Measurements from ENCODE around the gene IL4I1. TPM values are rescaled to one million over a fixed set of nuclear protein-coding genes. Genes with fewer than 3 reads are reported as not detected.

Gene IL4I1
- total RNA-seq, 1 experiment from 2014 or later, result 0.61 TPM

DNA sequence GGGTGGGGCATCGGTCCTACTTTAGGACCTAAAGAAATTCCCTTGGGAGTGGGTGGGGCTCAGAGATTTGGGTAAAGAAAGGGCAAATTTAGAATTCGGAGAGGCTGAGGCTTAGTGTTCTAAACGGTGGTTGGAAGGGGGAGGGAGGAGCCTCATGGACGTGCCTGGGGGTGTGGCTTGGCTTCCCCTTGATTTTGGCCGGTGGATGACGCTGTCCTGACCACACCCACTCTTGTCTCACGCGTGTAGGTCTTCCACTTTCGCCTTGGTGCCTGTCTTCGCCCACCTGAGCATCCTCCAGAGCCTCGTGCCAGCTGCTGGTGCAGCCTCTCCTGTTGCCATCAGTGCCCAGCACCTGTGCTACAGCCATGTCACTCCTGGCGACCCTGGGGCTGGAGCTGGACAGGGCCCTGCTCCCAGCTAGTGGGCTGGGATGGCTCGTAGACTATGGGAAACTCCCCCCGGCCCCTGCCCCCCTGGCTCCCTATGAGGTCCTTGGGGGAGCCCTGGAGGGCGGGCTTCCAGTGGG, 33.9 kb upstream of the IL4I1 start:
- Mint-ChIP-seq H3K27ac (peak overlapping the region; percentile 97 to 100 (median 99)), H3K4me3 (peak overlapping the region; percentile 95 to 99), H3K27me3 (ENCODE audit: low read depth) (peaks cover 3% of the 10 kb centered on the region), H3K36me3 (ENCODE audit: insufficient read depth in 1 of 3, low read depth in 3 of 3) (peaks cover 28 to 50% (median 31%) of the 10 kb centered on the region in 3 experiments), H3K4me1 (peaks cover 15 to 29% of the 10 kb centered on the region in 2 experiments), H3K9me3 (peaks cover 0 to 4% of the 10 kb centered on the region in 2 experiments; a peak in 3 of 5 replicates)
- Histone ChIP-seq H3K79me1 (ENCODE audit: insufficient read depth, low read depth, low read length, poor library complexity, severe bottlenecking) (no peaks in the 10 kb centered on the region), H3K4ac (ENCODE audit: low read depth, low read length) (no peak overlapping the region), H3K4me2 (ENCODE audit: insufficient read depth, insufficient read length, low read length) (peak overlapping the region; percentile 82), H3T11ph (ENCODE audit: low read length) (no peak overlapping the region), H3K27ac (ENCODE audit: insufficient read length, low read depth, low read length) (no peak overlapping the region), H3K14ac (ENCODE audit: insufficient read depth, low read length) (0 out of 2 replicates have a peak overlapping the region, but pooled peaks have one; percentile 64), H3K9ac (ENCODE audit: extremely low read depth, insufficient read length, low read length) (no peak overlapping the region), H2BK5ac (ENCODE audit: insufficient read length, low read length) (no peak overlapping the region), H2BK15ac (ENCODE audit: low read depth, low read length) (no peak overlapping the region), H2BK20ac (ENCODE audit: low read depth, low read length, poor library complexity, severe bottlenecking) (no peak overlapping the region), H2BK12ac (ENCODE audit: insufficient read length, low read depth, low read length) (no peak overlapping the region), H3K23me2 (ENCODE audit: insufficient read length, low read depth, low read length, poor library complexity, severe bottlenecking) (peaks cover 10% of the 10 kb centered on the region), H3K9me3 (ENCODE audit: control insufficient read depth, low read depth, low read length) (no peaks in the 10 kb centered on the region), H4K91ac (ENCODE audit: insufficient read length, low read depth, low read length) (no peak overlapping the region), H2AFZ (ENCODE audit: low read length) (no peak overlapping the region), H3K79me2 (ENCODE audit: insufficient read depth, low read length) (peaks cover 19% of the 10 kb centered on the region; the same call in 1 of the 2 replicates), H4K5ac (ENCODE audit: insufficient read length, low read depth, low read length) (no peak overlapping the region), H2BK120ac (ENCODE audit: low read depth, low read length, poor library complexity, severe bottlenecking) (no peak overlapping the region), H3K18ac (ENCODE audit: insufficient read length, low read depth, low read length) (peak overlapping the region; percentile 65), H4K8ac (replicated peaks; ENCODE audit: insufficient read length, low read depth, low read length) (no peak overlapping the region), H3K23ac (ENCODE audit: insufficient read length, low read depth, low read length) (no peak overlapping the region), H4K20me1 (ENCODE audit: control insufficient read depth, insufficient read depth, insufficient read length) (peaks cover 2% of the 10 kb centered on the region), H3K27me3 (ENCODE audit: insufficient read depth, low read length) (no peaks in the 10 kb centered on the region), H3K4me1 (ENCODE audit: insufficient read depth, low read length) (no peaks in the 10 kb centered on the region; the same call in 1 of the 2 replicates), H3K56ac (ENCODE audit: insufficient read length, low read depth, low read length) (no peak overlapping the region), H2AK5ac (ENCODE audit: insufficient read length, low read length) (no peak overlapping the region)
- WGBS (ENCODE audit: extremely low coverage, insufficient read length, low lambda C conversion rate), result no CpG with 5 or more reads among the region's 15 CpGs
- TF ChIP-seq, protein P1, sequence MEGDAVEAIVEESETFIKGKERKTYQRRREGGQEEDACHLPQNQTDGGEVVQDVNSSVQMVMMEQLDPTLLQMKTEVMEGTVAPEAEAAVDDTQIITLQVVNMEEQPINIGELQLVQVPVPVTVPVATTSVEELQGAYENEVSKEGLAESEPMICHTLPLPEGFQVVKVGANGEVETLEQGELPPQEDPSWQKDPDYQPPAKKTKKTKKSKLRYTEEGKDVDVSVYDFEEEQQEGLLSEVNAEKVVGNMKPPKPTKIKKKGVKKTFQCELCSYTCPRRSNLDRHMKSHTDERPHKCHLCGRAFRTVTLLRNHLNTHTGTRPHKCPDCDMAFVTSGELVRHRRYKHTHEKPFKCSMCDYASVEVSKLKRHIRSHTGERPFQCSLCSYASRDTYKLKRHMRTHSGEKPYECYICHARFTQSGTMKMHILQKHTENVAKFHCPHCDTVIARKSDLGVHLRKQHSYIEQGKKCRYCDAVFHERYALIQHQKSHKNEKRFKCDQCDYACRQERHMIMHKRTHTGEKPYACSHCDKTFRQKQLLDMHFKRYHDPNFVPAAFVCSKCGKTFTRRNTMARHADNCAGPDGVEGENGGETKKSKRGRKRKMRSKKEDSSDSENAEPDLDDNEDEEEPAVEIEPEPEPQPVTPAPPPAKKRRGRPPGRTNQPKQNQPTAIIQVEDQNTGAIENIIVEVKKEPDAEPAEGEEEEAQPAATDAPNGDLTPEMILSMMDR (conservative IDR thresholded peaks at IDR 0.05), result no peak
- peak; percentile 76 for DNase-seq

All from H9 (cell line).